PC-3 (cell line): ENCODE measurements around the gene TECPR2. TPM values are rescaled to one million over a fixed set of nuclear protein-coding genes. Genes with fewer than 3 reads are reported as not detected.
"Not testable (repeated sequence)": the region's sequence is repeated elsewhere in the genome, so short reads cannot be mapped to it uniquely, and the experiment has no call there.

Experiments used
- ATAC-seq: fragments of 200-7000 bp; cut with Tn5 transposase; 2 replicates; pipeline ENCODE4 v1.9.1; 2020; ENCODE audit warnings: mild to moderate bottlenecking, moderate library complexity
- BruUV-seq: library from RNA; stranded (reverse); fragments of 400-500 nt; replicated peaks from 2 replicates; lab custom pipeline; 2021; lab: Mats Ljungman, UMichigan
- CTCF ChIA-PET: fragments of 300-600 bp; sonication (Branson Sonifier 250); formaldehyde crosslinking; loops from one replicate; lab custom pipeline; 2022; ENCODE audit warnings: antibody characterized with exemption; lab: Charles Lee
- POLR2A ChIA-PET: fragments of 300-600 bp; sonication (Branson Sonifier 250); formaldehyde crosslinking; loops from one replicate; lab custom pipeline; 2022; ENCODE audit warnings: antibody characterized with exemption; ENCODE audit not compliant: unreplicated experiment; lab: Charles Lee
- DNase-seq: peaks from one replicate; pipeline ENCODE4 v3.0.0-alpha.2; 2015
- H2AFZ ChIP-seq: fragments of 300-600 bp; sonication (generic); 2 replicates; pipeline ENCODE4 v1.6.0; 2016; ENCODE audit warnings: antibody characterized with exemption, low read length
- H3F3A ChIP-seq: fragments of 300-600 bp; sonication (generic); one replicate; pipeline ENCODE4 v1.6.0; 2017; ENCODE audit warnings: antibody characterized with exemption, low read length, control low read depth, mild to moderate bottlenecking; ENCODE audit not compliant: unreplicated experiment
- H3K27ac ChIP-seq: fragments of 300-600 bp; sonication (generic); 2 replicates; pipeline ENCODE4 v1.5.1; 2016; ENCODE audit warnings: mild to moderate bottlenecking, low read length
- H3K27me3 ChIP-seq: fragments of 300-600 bp; sonication (generic); 2 replicates; pipeline ENCODE4 v1.6.1; 2016; ENCODE audit warnings: low read length, mixed read lengths
- H3K36me3 ChIP-seq: fragments of 300-600 bp; sonication (generic); 2 replicates; pipeline ENCODE4 v1.6.1; 2016; ENCODE audit warnings: low read depth, mixed run types, low read length, mixed read lengths
- H3K4me1 ChIP-seq: fragments of 300-600 bp; sonication (generic); 2 replicates; pipeline ENCODE4 v1.5.1; 2016; ENCODE audit warnings: low read length; ENCODE audit not compliant: insufficient read depth
- H3K4me2 ChIP-seq: fragments of 300-600 bp; sonication (generic); 2 replicates; pipeline ENCODE4 v1.6.0; 2016; ENCODE audit warnings: low read length
- H3K4me3 ChIP-seq: fragments of 300-600 bp; sonication (generic); 2 replicates; pipeline ENCODE4 v1.5.1; 2016; ENCODE audit warnings: mild to moderate bottlenecking, low read length, mixed read lengths
- H3K79me2 ChIP-seq: fragments of 300-600 bp; sonication (generic); 2 replicates; pipeline ENCODE4 v1.6.1; 2017; ENCODE audit warnings: low read length, mixed read lengths
- H3K9ac ChIP-seq: fragments of 300-600 bp; sonication (generic); 2 replicates; pipeline ENCODE4 v1.6.0; 2016; ENCODE audit warnings: mild to moderate bottlenecking, low read length
- H3K9me2 ChIP-seq: fragments of 300-600 bp; sonication (generic); replicated peaks from 2 replicates; pipeline ENCODE4 v1.6.1; 2016; ENCODE audit warnings: mixed run types, low read length, mixed read lengths
- H3K9me3 ChIP-seq: fragments of 300-600 bp; sonication (generic); 2 replicates; pipeline ENCODE4 v1.6.1; 2016; ENCODE audit warnings: low read length, mixed read lengths
- H4K20me1 ChIP-seq: fragments of 300-600 bp; sonication (generic); 2 replicates; pipeline ENCODE4 v1.6.1; 2016; ENCODE audit warnings: low read length, mixed read lengths
- CTCF ChIP-seq: fragments of 300-600 bp; sonication (generic); conservative IDR thresholded peaks from 2 replicates; pipeline ENCODE4 v1.5.1; 2017; ENCODE audit warnings: antibody characterized with exemption, low read depth, mild to moderate bottlenecking, low read length
- EZH2 ChIP-seq: fragments of 300-600 bp; sonication (generic); IDR thresholded peaks from one replicate; pipeline ENCODE4 v1.6.1; 2017; ENCODE audit warnings: antibody characterized with exemption, mild to moderate bottlenecking, low read length; ENCODE audit not compliant: unreplicated experiment
- EZH2phosphoT487 ChIP-seq: fragments of 300-600 bp; sonication (generic); IDR thresholded peaks from 2 replicates; pipeline ENCODE4 v1.6.1; 2018; ENCODE audit warnings: mild to moderate bottlenecking, antibody characterized with exemption, low read length, borderline replicate concordance
- intact Hi-C: fragments of 100-400 bp; cut with micrococcal nuclease; formaldehyde crosslinking; loops from 2 replicates; pipeline ENCODE4 v1.9.0; 2023
- total RNA-seq: library from RNA; depleted of rRNA; stranded (reverse); fragments of >200 nt; gene quantifications from 2 replicates; pipeline ENCODE4 v1.2.3, GENCODE V29; 2014

Gene TECPR2
- total RNA-seq, 1 experiment from 2014 or later, result 15.7 TPM

GRCh38 chr14:102323102-102323501 lies 39.6 kb upstream of the TECPR2 start:
- ATAC-seq, result peak; percentile 28
- intact Hi-C loops, result no loop called here
- H3K4me2 ChIP-seq, result no peak overlapping the region
- H3K4me1 ChIP-seq, result peaks cover 19% of the 10 kb centered on the region
- no peaks in the 10 kb centered on the region for H3K9me3 ChIP-seq
- BruUV-seq, result no TSS peak
- H3K9ac ChIP-seq, result no peak overlapping the region
- no peaks in the 10 kb centered on the region for H4K20me1 ChIP-seq
- H3F3A ChIP-seq, result no peaks in the 10 kb centered on the region
- peaks cover 27% of the 10 kb centered on the region for H3K79me2 ChIP-seq
- ChIA-PET CTCF (no interaction called here), POLR2A (no interaction called here)
- DNase-seq, result peak; percentile 84
- no peaks in the 10 kb centered on the region for H3K9me2 ChIP-seq
- no peak overlapping the region for H2AFZ ChIP-seq
- TF ChIP-seq CTCF (peak; percentile 85), EZH2 (no peak), EZH2phosphoT487 (no peak)
- H3K27ac ChIP-seq, result no peak overlapping the region
- H3K27me3 ChIP-seq, result no peaks in the 10 kb centered on the region
- H3K4me3 ChIP-seq, result no peak overlapping the region
- H3K36me3 ChIP-seq, result peaks cover 9% of the 10 kb centered on the region; the same call in 1 of the 2 replicates

GRCh38 chr14:102325791-102326345 lies 36.9 kb upstream of the TECPR2 start:
- Histone ChIP-seq H3K4me2 (no peak overlapping the region), H3K4me3 (no peak overlapping the region), H3K9ac (no peak overlapping the region), H3K9me2 (no peaks in the 10 kb centered on the region), H3K27ac (no peak overlapping the region), H3K36me3 (peaks cover 9% of the 10 kb centered on the region; the same call in 1 of the 2 replicates), H4K20me1 (no peaks in the 10 kb centered on the region), H3K79me2 (peaks cover 5% of the 10 kb centered on the region), H3K9me3 (no peaks in the 10 kb centered on the region), H3K27me3 (no peaks in the 10 kb centered on the region), H2AFZ (no peak overlapping the region), H3K4me1 (no peaks in the 10 kb centered on the region), H3F3A (no peaks in the 10 kb centered on the region)
- POLR2A ChIA-PET, result no interaction called here
- no TSS peak for BruUV-seq
- DNase-seq, result no peak
- CTCF ChIA-PET, result no interaction called here
- TF ChIP-seq CTCF (no peak), EZH2 (no peak), EZH2phosphoT487 (no peak)
- no peak for ATAC-seq
- intact Hi-C loops, result no loop called here

GRCh38 chr14:102326583-102326982 lies 36.2 kb upstream of the TECPR2 start:
- no peaks in the 10 kb centered on the region for H3K27me3 ChIP-seq
- H3K79me2 ChIP-seq, result no peaks in the 10 kb centered on the region
- BruUV-seq, result no TSS peak
- H3K36me3 ChIP-seq, result peaks cover 9% of the 10 kb centered on the region; the same call in 1 of the 2 replicates
- ChIA-PET POLR2A (no interaction called here), CTCF (no interaction called here)
- no peak overlapping the region for H2AFZ ChIP-seq
- no peak overlapping the region for H3K4me3 ChIP-seq
- no peak for DNase-seq
- no peak overlapping the region for H3K9ac ChIP-seq
- intact Hi-C loops, result no loop called here
- no peaks in the 10 kb centered on the region for H4K20me1 ChIP-seq
- H3K9me2 ChIP-seq, result no peaks in the 10 kb centered on the region
- H3F3A ChIP-seq, result no peaks in the 10 kb centered on the region
- H3K4me1 ChIP-seq, result no peaks in the 10 kb centered on the region
- H3K4me2 ChIP-seq, result no peak overlapping the region
- ATAC-seq, result no peak
- TF ChIP-seq EZH2phosphoT487 (no peak), EZH2 (no peak), CTCF (no peak)
- no peak overlapping the region for H3K27ac ChIP-seq
- no peaks in the 10 kb centered on the region for H3K9me3 ChIP-seq

GRCh38 chr14:102329381-102329780 lies 33.4 kb upstream of the TECPR2 start:
- DNase-seq, CTCF ChIA-PET, POLR2A ChIA-PET: not testable (repeated sequence)

More at GRCh38 chr14:102329381-102329780, 33.4 kb upstream of the TECPR2 start:
- H3K4me3 ChIP-seq, H3K79me2 ChIP-seq, H3K9me2 ChIP-seq, H3K4me2 ChIP-seq, H3K27ac ChIP-seq, H2AFZ ChIP-seq, H3K9me3 ChIP-seq, H3K4me1 ChIP-seq, intact Hi-C loops, H3F3A ChIP-seq, BruUV-seq, ATAC-seq, H3K27me3 ChIP-seq, H4K20me1 ChIP-seq, H3K9ac ChIP-seq: not testable (repeated sequence)
- peaks cover 12% of the 10 kb centered on the region; the same call in 1 of the 2 replicates for H3K36me3 ChIP-seq
